Adrenal gland (tissue), 5 donors: ENCODE measurements around the gene CBX4.
A peak's percentile ranks its signal among the peaks of the same experiment; 100 is the strongest.

ENCODE experiments used
- CTCF ChIP-seq, 6 experiments: fragments of 450-650 bp in 4 of 6; fragments of 200-600 bp in 2 of 6; sonication (generic) in 1 of 6; IDR thresholded peaks; 1 replicate in 5 of 6; 2 replicates in 1 of 6; pipeline versions ENCODE4 v1.5.1 to v1.8.0; 2016 to 2021; ENCODE audit warnings: antibody characterized with exemption in 6 of 6, mild to moderate bottlenecking in 2 of 6, moderate library complexity in 1 of 6
- POLR2A ChIP-seq, 2 donors: fragments of 450-650 bp; IDR thresholded peaks; one replicate each; pipeline ENCODE4 v1.6.1; 2017; ENCODE audit warnings: antibody characterized with exemption in 2 of 2, mild to moderate bottlenecking in 2 of 2, moderate library complexity in 1 of 2
- donor health status: DM: no; HTN: no; CAD: no.

- peak in 4 of 6 experiments; percentile 24 to 54 (median 38) for TF ChIP-seq CTCF (IDR thresholded peaks at IDR 0.05)
- TF ChIP-seq POLR2A (IDR thresholded peaks at IDR 0.05): no peak
These were observed 28.0 kb downstream of the CBX4 start for GRCh38 chr17:79811011-79811867.
